ENCODE measurements around the gene PRSS22. TPM values are rescaled to one million over a fixed set of nuclear protein-coding genes. Genes with fewer than 3 reads are reported as not detected.

Gene PRSS22
- total and polyA plus RNA-seq, 4 donors, result 0.17 TPM; not detected in 3

DNA sequence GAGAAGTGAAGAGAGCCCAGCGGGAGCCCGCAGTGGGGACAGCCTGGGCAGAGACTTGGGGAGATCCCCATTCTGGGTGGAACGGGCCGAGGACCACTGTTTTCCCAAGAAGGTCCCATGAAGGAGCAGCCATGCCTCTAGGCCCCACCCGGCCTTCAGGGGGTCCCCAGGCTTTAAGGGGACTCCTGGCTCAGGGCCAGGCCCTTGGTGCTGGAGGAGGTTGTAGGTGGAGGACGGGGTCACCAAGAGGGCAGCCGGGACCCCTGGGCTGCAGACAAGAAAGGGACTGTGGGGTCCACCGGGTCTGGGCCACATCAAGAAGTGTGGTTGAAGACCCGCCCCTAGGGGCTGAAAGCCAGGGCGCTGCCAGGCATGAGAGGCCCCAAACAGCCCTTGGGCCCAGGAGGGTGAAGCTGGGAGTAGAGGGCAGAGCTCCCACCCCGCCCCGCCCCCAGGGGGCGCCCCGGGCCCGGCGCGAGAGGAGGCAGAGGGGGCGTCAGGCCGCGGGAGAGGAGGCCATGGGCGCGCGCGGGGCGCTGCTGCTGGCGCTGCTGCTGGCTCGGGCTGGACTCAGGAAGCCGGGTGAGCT is 41.1 kb downstream of the PRSS22 start, which contains the start of gene PRSS21:
Gene PRSS21 (plus strand): TSS at position 487 of the 589 bp plus-strand sequence. CDS start 32 bp downstream, at position 519.
- H3K27ac ChIP-seq (ENCODE audit: low read depth, low read length), result no peak within 1 kb of the TSS
- no peaks in the 10 kb centered on the region for H3K4me1 ChIP-seq (ENCODE audit: control insufficient read depth, insufficient read depth, low read length)
- no peak for DNase-seq (ENCODE audit: low read depth in 4 of 6, low spot score in 6 of 6)
- no peak within 1 kb of the TSS for H3K4me3 ChIP-seq (ENCODE audit: low read depth, low read length)
- 59% methylated on average over 28 of the region's 28 CpGs for WGBS (ENCODE audit: insufficient coverage)
- H3K27me3 ChIP-seq (ENCODE audit: control insufficient read depth, insufficient read depth, low read length), result peaks cover 4% of the 10 kb centered on the region
- H3K9me3 ChIP-seq (ENCODE audit: control insufficient read depth, insufficient read depth, low read length), result no peaks in the 10 kb centered on the region
- no peaks in the 10 kb centered on the region for H3K36me3 ChIP-seq (ENCODE audit: control insufficient read depth, insufficient read depth, low read length)

DNA sequence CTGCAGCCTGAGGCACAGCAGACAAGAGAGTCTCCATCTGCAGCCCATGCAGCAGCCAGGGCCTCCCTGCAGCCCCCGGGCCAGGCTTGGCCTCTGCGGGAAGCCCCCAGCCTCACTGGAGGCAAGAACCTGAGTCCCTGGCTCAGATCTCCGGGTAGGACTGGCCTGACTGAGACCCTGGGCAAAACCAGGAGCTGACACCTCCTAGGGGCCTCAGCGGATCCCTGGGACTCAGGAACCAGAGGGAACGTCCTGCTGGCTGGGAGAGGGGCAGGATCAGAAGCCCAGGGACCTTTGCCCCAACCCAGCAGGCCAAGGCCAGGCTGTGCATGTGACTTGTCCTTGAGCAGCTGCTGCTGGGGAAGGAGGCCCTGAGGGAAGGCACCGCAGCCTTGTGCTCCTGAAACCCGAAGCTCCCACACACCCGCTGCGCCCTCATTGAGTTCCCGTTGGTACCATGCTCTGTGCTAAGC is 42.6 kb downstream of the PRSS22 start:
- peaks cover 11% of the 10 kb centered on the region for H3K27me3 ChIP-seq (ENCODE audit: control insufficient read depth, insufficient read depth, low read length)
- no peaks in the 10 kb centered on the region for H3K4me1 ChIP-seq (ENCODE audit: control insufficient read depth, insufficient read depth, low read length)
- no peak for DNase-seq (ENCODE audit: low read depth in 4 of 6, low spot score in 6 of 6)
- no peak overlapping the region for H3K27ac ChIP-seq (ENCODE audit: low read depth, low read length)
- no peaks in the 10 kb centered on the region for H3K9me3 ChIP-seq (ENCODE audit: control insufficient read depth, insufficient read depth, low read length)
- no peak overlapping the region for H3K4me3 ChIP-seq (ENCODE audit: low read depth, low read length)
- WGBS (ENCODE audit: insufficient coverage), result 77% methylated on average over 10 of the region's 10 CpGs
- H3K36me3 ChIP-seq (ENCODE audit: control insufficient read depth, insufficient read depth, low read length), result no peaks in the 10 kb centered on the region

DNA sequence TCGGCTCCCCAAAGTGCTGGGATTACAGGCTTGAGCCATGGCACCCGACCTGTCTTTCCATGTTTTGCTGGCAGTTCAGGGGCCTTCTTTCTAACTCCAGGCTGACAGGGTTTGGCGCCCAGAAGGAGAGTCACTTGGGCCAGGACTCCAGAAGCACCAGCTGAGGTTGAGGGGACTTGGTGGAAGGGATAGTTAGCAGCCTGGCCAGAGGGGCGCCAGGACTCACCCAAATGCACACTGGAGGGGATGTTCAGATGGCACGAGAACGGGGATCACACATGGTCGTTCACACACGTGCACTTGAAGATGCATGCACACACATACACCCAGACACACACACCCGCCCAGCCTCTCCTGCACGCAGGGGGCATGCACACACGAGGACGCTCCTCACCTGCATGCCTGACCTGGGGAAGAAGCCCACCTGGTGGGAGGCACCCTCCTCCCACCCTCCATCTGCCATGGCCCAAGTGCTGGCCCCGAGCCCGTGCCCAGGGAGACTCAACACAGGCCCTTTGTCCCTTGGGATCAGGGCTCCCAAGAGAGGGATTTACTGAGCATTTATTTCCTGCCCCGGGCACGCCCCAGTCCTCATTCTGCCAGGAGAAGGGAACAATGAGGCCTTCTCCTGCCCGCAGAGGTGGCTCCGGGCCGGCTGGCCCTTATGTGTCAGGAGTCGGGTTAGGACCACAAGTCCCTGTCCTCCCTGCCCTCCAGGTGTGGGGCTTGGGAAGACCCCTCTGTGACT is 43.2 kb downstream of the PRSS22 start:
- Histone ChIP-seq H3K9me3 (ENCODE audit: control insufficient read depth, insufficient read depth, low read length) (no peaks in the 10 kb centered on the region), H3K27ac (ENCODE audit: low read depth, low read length) (no peak overlapping the region), H3K36me3 (ENCODE audit: control insufficient read depth, insufficient read depth, low read length) (no peaks in the 10 kb centered on the region), H3K4me3 (ENCODE audit: low read depth, low read length) (no peak overlapping the region), H3K4me1 (ENCODE audit: control insufficient read depth, insufficient read depth, low read length) (no peaks in the 10 kb centered on the region), H3K27me3 (ENCODE audit: control insufficient read depth, insufficient read depth, low read length) (peaks cover 12% of the 10 kb centered on the region)
- WGBS (ENCODE audit: insufficient coverage), result 81% methylated on average over 16 of the region's 20 CpGs
- DNase-seq (ENCODE audit: low read depth in 4 of 6, low spot score in 6 of 6), result no peak

DNA sequence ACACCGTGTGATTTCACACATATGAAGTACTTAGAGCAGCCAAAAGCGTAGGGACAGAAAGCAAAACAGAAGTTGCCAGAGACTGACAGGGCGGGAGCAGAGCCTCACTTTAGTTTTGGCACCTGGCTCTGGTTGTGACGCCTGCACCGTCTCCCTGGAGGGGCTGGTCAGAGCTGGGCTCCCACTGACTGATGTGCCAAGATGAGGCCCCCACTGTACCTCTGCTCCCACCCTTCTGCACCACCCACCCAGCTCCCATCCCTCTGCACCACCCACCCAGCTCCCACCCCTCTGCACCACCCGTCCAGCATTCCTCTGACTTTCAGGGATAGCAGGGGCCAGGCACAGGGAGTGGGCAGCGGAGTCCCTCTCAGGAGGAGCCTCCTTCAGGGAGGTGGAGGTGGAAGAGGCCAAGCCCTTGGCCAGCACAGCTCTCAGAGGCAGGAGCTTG is 44.2 kb downstream of the PRSS22 start:
- Histone ChIP-seq H3K4me3 (ENCODE audit: low read depth, low read length) (no peak overlapping the region), H3K9me3 (ENCODE audit: control insufficient read depth, insufficient read depth, low read length) (no peaks in the 10 kb centered on the region), H3K27ac (ENCODE audit: low read depth, low read length) (no peak overlapping the region), H3K27me3 (ENCODE audit: control insufficient read depth, insufficient read depth, low read length) (peaks cover 12% of the 10 kb centered on the region), H3K36me3 (ENCODE audit: control insufficient read depth, insufficient read depth, low read length) (no peaks in the 10 kb centered on the region), H3K4me1 (ENCODE audit: control insufficient read depth, insufficient read depth, low read length) (no peaks in the 10 kb centered on the region)
- 75% methylated on average over 7 of the region's 7 CpGs for WGBS (ENCODE audit: insufficient coverage)
- DNase-seq (ENCODE audit: low read depth in 4 of 6, low spot score in 6 of 6), result no peak

DNA sequence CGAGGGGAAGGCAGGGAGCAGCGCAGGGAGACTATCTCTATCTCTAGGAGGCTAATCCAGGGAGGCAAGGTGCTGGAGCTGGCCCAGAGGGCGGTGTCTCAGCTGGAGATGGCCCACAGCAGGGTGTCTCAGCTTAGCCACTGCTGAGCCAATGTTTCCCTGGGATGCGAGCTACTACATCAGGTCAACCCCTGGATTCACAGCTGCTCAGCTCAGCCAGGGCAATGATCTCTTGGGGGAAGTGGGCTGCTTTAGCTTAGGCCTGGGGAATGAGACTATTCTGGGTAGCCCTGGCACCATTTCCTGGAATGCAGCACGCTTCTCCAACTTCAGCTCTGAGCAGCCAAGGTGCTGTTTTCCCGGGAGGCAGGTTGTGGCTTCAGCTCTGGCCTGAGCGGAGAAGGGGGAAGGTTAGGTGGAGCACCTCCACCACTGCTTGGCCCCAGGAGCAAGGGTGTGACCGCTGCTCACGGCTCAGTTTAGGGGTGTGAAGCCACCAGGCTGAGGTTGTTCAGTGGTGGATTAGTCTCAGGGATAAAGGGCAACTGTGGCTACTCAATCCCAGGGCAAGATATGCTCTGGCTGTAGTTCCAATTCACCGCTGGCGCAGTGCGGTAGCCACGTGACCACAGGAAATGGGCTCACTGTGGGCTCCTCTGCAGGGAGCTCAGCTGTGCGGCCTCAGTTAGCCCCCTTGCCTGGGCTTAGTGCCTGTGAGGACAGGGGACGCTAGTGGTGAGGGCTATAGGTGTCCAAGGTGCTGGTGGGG is 46.1 kb downstream of the PRSS22 start:
- no peaks in the 10 kb centered on the region for H3K9me3 ChIP-seq (ENCODE audit: control insufficient read depth, insufficient read depth, low read length)
- H3K36me3 ChIP-seq (ENCODE audit: control insufficient read depth, insufficient read depth, low read length), result no peaks in the 10 kb centered on the region
- no peaks in the 10 kb centered on the region for H3K4me1 ChIP-seq (ENCODE audit: control insufficient read depth, insufficient read depth, low read length)
- H3K27me3 ChIP-seq (ENCODE audit: control insufficient read depth, insufficient read depth, low read length), result peaks cover 12% of the 10 kb centered on the region
- H3K4me3 ChIP-seq (ENCODE audit: low read depth, low read length), result no peak overlapping the region
- DNase-seq (ENCODE audit: low read depth in 4 of 6, low spot score in 6 of 6), result no peak
- no peak overlapping the region for H3K27ac ChIP-seq (ENCODE audit: low read depth, low read length)
- WGBS (ENCODE audit: insufficient coverage), result 74% methylated on average over 15 of the region's 15 CpGs

DNA sequence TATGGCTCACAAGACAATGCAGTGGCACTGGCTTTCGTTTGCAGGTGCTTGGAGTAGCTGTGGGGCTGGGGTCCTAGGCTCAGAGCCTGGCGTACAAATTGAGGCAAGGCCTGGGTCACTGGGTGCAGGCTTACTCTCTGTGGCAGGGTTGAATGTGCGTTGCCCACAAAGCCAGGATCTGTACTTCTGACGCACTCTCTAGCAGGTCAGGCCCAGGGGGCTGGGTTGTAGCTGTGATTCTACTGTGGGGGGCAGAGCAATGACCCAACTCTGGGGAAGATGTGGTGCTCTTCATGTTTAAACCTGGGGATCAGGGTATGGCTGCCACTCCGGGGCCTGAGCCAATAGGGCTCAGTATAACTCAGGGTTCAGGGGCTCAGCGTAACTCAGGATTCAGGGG is 47.3 kb downstream of the PRSS22 start:
- Histone ChIP-seq H3K27ac (ENCODE audit: low read depth, low read length) (no peak overlapping the region), H3K4me3 (ENCODE audit: low read depth, low read length) (no peak overlapping the region), H3K4me1 (ENCODE audit: control insufficient read depth, insufficient read depth, low read length) (no peaks in the 10 kb centered on the region), H3K36me3 (ENCODE audit: control insufficient read depth, insufficient read depth, low read length) (no peaks in the 10 kb centered on the region), H3K9me3 (ENCODE audit: control insufficient read depth, insufficient read depth, low read length) (no peaks in the 10 kb centered on the region), H3K27me3 (ENCODE audit: control insufficient read depth, insufficient read depth, low read length) (peaks cover 14% of the 10 kb centered on the region)
- no peak for DNase-seq (ENCODE audit: low read depth in 4 of 6, low spot score in 6 of 6)
- 75% methylated on average over 6 of the region's 6 CpGs for WGBS (ENCODE audit: insufficient coverage)

DNA sequence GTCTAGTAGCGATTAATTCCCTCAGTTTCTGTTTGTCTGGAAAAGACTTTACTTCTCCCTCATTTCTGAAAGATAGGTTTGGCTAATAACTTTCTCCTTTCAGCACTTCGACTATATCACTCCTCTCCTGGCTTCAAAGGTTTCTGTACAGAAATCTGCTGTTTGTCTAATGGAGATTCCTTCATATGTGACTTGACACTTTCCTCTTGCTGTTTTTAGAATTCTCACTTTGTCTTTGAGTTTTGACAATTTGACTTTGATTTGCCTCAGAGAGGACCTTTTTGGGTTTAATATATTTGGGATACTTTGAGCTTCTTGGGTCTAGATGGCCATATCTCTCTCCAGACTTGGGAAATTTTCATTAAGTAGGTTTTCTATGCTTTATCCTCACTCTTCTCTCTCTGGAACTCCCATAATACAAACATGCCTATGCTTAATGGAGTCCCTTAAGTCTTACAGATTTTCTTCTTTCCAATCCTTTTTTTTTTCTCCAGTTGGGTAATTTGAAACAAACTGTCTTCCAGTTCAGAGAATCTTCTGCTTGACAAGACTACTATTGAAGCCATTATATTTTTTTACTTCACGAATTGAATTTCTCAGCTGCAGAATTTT is 48.7 kb downstream of the PRSS22 start:
- DNase-seq (ENCODE audit: low read depth in 4 of 6, low spot score in 6 of 6), result no peak
- WGBS (ENCODE audit: insufficient coverage), result no CpG with 5 or more reads among the region's 3 CpGs

DNA sequence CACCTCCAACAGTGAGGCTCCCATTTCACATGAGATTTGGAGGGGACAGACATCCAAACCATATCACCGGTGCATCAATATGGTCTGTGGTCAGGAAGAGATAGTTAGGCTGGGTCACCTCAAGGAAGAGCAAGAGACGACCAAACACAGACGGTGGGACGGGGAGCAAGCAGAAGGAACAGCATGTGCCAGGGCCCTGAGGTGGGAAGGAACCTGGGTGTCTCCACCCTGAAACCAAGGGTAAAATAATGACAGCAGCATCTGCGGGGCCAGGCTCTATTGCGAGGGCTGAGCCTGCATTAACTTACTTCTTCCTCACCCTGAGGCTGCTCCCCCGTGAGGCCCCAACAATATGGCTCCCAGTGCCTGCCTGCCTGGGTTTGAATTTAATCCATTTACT is 49.8 kb downstream of the PRSS22 start:
- no peak overlapping the region for H3K27ac ChIP-seq (ENCODE audit: low read depth, low read length)
- H3K4me1 ChIP-seq (ENCODE audit: control insufficient read depth, insufficient read depth, low read length), result no peaks in the 10 kb centered on the region
- WGBS (ENCODE audit: insufficient coverage), result 94% methylated on average over 5 of the region's 7 CpGs
- H3K9me3 ChIP-seq (ENCODE audit: control insufficient read depth, insufficient read depth, low read length), result peaks cover 6% of the 10 kb centered on the region
- DNase-seq (ENCODE audit: low read depth in 4 of 6, low spot score in 6 of 6), result no peak
- H3K27me3 ChIP-seq (ENCODE audit: control insufficient read depth, insufficient read depth, low read length), result peaks cover 15% of the 10 kb centered on the region
- H3K4me3 ChIP-seq (ENCODE audit: low read depth, low read length), result no peak overlapping the region
- no peaks in the 10 kb centered on the region for H3K36me3 ChIP-seq (ENCODE audit: control insufficient read depth, insufficient read depth, low read length)

More for the DNA sequence above, 48.7 kb downstream of the PRSS22 start:
- no peaks in the 10 kb centered on the region for H3K36me3 ChIP-seq (ENCODE audit: control insufficient read depth, insufficient read depth, low read length)
- H3K27me3 ChIP-seq (ENCODE audit: control insufficient read depth, insufficient read depth, low read length), result peaks cover 15% of the 10 kb centered on the region
- no peaks in the 10 kb centered on the region for H3K4me1 ChIP-seq (ENCODE audit: control insufficient read depth, insufficient read depth, low read length)
- peaks cover under 1% of the 10 kb centered on the region for H3K9me3 ChIP-seq (ENCODE audit: control insufficient read depth, insufficient read depth, low read length)
- no peak overlapping the region for H3K4me3 ChIP-seq (ENCODE audit: low read depth, low read length)
- H3K27ac ChIP-seq (ENCODE audit: low read depth, low read length), result no peak overlapping the region

DNA sequence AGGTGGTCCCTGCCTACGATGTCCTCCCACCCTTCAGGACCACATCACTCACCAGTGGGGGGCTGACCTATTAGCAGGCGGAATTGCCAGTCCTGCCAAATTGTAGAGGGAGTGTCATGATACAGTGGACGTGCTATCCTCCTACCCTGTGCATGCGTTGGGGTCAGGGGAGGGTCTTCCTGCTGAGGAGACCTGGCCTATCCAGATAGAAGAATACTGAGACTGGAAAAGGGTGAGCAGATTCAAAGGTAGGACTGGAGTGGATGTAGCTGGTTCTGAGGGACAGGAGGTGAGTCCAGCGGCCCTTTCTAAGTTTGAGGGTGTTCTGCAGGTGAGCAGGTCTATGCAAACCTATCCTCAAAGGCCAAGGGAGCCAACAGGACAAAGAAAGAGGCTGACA is 51.7 kb downstream of the PRSS22 start:
- Histone ChIP-seq H3K27me3 (ENCODE audit: control insufficient read depth, insufficient read depth, low read length) (peaks cover 7% of the 10 kb centered on the region), H3K27ac (ENCODE audit: low read depth, low read length) (no peak overlapping the region), H3K36me3 (ENCODE audit: control insufficient read depth, insufficient read depth, low read length) (no peaks in the 10 kb centered on the region), H3K4me1 (ENCODE audit: control insufficient read depth, insufficient read depth, low read length) (no peaks in the 10 kb centered on the region), H3K4me3 (ENCODE audit: low read depth, low read length) (no peak overlapping the region), H3K9me3 (ENCODE audit: control insufficient read depth, insufficient read depth, low read length) (peaks cover 6% of the 10 kb centered on the region)
- 74% methylated on average over 3 of the region's 5 CpGs for WGBS (ENCODE audit: insufficient coverage)
- no peak for DNase-seq (ENCODE audit: low read depth in 4 of 6, low spot score in 6 of 6)

All from spinal cord (tissue), 10 donors.